GM19438 (cell line): ENCODE results near the gene SINHCAF.

ENCODE experiments used
- ATAC-seq: cut with Tn5 transposase; IDR thresholded peaks from one replicate; pipeline ENCODE4 v1.9.1; 2021; ENCODE audit warnings: low read depth; ENCODE audit not compliant: unreplicated experiment

Gene SINHCAF

DNA sequence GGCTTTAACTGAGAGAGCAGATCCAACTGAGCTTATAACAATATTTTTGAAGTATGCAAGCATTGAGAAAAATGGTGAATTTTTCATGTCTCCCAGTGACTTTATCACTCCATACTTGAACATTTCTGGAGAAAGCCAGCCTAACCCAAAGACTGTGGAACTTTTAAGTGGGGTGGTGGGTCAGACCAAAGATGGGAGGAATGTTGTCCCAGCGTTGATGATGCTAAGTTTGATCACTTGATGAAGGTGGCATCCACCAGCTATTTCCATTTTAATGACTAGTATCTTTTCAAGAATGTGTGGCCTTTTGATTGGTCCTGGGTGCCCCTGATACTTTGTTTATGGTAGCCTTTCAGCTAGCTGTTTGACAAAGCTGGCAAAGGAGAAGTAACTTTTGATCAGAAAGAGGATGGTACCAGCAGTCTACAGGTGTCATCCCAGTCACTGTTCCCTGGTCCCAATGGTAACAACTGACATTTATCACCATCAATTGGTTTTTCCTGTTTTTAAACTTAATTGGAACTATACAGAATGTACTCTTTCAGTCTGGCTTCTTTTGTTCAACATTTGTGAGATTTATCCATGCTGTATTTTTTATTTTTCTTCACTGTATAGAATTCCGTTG, 14.2 kb downstream of the SINHCAF start:
- no peak for ATAC-seq

DNA sequence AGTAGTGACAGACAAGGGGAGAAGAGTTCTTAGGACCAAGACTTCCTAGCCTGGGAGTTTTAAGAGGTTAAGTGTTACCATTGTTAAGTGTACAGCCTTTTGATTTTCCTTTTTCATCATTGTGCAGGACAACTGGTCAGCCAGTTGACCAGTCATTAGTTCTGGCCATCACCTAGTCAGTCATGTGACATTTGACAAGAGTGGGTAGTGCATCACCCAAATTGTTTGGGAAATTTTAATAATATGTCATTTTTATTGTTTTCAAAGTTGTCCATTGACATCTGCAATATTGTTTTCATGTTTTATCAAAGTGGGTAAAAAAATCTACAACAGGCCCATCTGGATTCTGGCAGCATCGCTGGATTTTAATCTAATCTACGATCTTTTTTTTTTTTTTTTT, 15.5 kb downstream of the SINHCAF start:
- no peak for ATAC-seq

DNA sequence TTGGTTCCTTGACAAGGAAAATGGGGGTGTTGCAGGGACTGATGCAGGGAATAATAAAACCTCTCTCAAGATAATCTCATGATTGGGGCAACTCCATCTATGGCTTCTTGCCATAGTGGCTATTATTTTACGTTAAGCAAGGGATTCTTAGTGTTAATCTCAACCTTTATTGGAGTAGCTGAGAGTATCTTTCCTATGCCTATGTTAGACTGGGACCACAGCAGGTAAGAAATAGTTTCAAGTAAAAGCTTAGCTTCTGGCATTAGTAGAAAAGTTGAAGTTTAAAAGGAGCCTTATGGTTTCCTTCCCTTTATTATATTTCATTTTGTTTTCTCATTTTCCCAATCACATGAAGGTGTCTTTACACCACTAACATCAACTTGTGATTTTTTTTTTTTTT, 16.7 kb downstream of the SINHCAF start:
- ATAC-seq: no peak

DNA sequence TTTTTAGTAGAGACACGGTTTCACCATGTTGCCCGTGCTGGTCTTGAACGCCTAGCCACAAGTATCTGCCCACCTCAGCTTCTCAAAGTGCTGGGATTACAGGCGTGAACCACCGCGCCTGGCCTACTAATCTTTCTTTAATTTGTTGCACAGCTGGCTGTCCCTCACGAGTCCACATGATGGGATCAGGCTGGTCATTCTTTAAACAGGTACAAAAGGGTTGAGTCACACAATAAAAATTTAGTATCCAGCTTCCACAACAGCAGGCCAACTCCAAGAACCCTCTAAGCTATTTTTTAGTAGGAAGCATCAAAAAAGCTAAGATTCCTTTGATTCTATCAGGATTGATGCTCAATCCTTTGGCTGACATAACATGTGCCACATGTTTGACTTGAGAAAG, 17.8 kb downstream of the SINHCAF start:
- ATAC-seq: no peak

DNA sequence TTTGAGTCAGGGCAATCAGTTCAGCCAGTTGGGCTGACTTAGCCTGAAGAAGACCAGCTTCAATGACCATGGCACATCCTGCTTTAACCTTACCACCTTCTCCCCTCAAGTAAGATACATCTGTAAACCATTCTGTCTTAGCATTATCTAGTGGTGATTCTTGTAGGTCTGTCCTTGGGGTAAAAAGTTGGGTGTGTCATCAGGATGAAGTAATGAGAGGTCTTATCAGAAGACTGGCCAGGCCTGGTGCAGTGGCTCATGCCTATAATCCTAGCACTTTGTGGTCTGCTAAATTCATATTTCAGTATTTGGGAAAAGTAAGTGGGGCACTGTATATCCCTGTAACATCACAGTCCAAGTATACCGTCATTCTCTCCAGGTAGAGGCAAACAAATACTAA, 19.1 kb downstream of the SINHCAF start:
- ATAC-seq: no peak

DNA sequence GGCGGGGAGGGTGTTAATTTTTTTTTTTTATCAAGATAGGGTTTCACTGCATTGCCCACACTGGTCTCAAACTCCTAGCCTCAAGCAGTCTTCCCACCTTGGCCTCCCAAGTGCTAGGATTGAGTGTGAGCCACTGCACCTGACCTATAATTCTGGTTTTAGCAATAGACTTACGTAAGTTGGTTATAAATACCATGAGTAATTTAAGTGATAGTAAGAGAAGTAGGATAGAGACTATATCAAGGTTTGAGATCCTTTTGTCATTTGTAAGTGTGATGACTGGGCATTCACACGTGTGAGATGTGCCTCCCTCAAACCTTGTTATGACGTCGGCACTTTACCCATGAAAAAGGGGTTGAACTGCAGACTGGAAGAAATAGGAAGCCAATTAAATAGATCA, 22.5 kb downstream of the SINHCAF start:
- no peak for ATAC-seq

DNA sequence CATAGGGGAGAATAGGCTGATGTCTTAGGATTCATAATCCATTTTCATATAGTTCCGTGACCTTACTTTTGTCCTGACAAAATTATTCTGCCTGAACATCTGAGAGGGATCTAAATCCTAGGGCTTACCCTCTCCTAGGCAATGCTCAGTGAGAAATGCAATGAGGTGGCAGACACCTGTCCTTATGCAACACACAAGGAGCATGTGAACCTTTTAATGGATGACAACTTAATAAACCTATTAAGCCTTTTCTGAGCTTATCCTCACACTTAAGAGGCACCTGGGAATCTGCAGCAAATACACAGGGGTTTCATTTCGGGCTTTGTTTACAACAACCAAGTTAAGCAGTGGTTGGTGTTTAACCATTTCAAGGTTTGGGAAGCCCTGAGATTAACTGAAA, 24.6 kb downstream of the SINHCAF start:
- no peak for ATAC-seq

DNA sequence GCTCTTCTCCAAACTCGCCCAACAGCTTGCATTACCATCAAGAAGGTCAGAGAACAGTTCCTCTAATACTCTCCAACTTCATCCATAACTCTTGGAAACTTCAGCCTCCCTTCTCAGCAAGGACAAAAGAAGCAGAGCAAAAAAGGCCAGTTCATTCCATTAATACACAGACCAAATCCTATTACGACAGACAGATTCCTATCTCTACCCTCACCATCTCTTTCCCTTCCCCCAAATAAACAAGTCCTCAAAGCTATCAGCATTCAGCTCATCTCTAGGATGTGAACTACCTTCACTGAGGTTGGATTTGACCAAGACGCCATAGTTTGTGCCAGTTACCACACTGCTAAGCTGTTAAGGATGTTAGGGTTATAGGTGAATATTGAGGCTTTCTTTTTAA, 25.2 kb downstream of the SINHCAF start:
- no peak for ATAC-seq

DNA sequence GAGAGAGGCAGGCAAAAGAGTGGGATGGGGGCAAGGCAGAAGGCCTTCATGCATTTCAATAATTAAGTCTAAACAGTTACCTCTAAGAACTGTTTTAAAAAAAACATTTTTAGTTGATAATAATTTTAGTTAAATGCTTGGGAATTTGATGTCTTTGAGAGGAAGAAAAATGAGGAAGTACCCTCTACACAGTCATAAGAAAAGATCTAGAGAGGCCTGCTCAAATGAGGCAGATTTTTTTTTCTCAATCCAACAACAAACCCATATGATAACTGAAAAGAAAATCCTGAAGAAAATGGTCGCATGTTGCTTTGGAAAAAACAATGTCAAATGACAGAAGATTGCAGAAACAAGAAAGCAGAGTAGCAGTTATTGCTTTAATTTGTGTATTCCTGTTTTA, 25.6 kb downstream of the SINHCAF start:
- no peak for ATAC-seq

DNA sequence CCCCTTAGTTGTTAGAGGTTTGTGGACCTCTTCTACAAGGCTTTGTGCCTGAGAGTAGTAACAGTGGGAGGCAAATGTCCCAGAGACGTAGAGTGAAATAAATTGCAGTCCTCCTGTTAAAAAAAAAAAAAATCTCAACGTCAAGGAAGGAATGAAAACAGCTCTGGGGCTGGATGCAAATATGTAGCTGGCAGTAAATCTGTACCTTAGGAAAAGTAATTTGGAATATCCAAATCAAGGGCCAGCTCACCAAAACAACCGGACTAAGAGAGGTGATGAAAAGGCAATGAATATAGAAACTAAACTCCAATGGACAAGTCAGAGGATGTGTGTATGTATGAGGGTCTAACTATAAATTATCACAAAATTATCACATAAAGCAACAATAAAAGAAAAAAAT, 27.0 kb downstream of the SINHCAF start:
- no peak for ATAC-seq

DNA sequence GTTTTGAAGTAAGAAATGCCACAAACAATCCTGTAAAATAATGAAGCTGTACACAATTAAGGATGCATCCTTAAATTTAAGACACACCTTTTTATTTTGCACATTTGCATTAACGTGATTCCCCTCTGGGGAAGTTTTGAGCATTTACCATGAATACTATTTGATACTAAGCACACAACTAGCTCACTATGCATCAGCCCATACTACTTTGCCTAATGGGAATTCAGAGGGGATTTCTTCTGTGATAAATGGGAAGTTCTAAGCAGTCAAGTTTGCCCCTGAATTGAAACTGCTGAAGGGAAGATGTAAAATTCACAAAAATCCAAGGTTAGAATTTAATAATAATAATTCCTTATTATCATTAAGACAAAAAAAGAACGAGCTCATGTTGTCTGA, 27.4 kb downstream of the SINHCAF start:
- no peak for ATAC-seq

DNA sequence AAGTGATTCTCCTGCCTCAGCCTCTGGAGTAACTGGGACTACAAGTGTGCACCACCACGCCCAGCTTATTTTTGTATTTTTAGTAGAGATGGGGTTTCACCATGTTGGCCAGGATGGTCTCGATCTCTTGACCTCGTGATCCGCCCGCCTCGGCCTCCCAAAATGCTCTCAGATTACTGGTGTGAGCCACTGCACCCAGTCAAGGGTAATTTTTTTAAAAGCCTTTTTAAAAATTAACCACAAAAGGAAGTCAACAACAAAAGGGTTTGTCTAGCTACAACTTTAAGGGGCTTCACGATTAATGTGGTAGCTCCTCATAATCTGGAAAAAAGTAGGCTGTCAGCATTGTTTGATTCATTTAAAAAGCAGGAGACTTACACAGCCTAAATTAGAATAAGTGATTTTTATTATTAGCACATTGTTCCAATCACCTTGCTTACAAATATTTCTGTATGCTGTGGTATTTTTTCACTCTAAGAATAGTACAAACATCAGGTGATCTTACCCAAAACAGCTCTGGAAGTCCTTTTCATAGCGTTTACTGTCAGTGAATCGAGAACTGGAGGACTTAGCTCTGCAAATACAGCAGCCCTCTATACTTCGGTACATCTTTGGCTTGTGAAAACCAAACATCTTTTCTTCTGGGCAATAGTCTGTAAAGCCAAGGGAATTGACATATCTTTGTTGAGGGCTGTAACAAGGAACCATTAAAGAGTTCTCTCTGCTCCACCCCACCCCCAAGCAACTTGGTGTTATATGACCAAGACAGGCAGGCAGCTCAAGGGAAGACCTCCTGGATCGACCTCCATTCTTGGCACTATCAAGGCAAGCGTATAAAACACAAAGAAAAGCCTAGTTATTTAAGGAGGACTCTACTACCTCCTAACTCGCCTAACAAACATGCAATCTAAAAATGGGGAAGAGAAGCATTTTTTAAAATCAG, 28.1 kb downstream of the SINHCAF start:
- ATAC-seq: peak; percentile 56

DNA sequence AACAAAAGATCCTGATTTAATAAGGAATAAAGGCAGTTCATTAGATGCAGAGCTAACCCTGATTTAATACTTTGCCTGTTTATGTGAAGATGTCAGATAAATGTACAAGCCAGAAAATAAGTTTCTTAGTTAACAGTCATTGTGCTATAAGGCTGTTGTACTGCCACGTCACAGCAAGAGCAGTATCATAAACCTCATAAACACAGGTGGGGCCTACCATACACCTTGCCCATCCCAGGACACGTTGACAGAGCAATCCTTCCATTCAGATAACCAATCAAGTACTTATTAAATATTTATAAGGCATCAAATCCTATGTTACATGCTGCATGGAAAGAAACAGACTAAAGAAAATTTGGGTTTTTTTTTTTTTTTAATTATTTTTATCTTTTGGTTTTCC, 36.5 kb downstream of the SINHCAF start:
- no peak for ATAC-seq

DNA sequence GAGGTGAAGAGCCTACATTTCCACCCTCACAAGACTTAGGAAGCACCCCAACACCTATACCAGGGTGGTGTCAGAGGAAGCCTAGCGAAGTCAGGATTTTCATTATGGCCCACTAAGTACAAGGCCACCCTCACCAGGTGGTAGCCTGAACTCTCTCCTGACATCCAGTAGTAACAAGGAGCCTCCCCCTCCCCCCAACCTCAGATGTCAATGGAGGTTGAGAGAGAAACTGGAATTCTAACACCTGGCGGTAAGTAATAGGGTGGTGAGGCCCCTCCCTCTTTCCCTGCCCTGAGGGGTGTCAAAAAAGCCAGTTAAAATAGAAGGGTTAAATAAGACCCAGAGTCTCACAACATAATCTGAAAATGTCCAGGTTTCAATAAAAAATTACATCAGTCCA, 37.6 kb downstream of the SINHCAF start:
- no peak for ATAC-seq

DNA sequence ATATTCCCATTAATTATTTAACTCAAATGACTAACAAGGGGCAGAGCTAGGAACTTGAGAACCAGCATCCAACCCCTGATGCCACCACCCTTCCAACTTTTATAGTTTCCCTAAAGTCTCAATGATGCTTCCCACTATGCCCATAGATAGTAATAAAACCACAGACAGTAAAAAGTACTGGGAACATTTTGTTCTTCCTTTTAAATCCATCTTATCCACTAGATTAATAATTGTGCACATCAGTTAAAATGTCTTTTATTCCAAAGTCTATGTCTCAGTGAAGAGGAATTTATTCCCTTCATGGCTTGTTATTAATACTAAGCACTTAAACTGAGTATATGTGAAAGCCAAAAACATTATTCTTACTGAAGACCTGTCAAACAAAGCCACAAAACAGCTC, 45.8 kb downstream of the SINHCAF start:
- no peak for ATAC-seq

DNA sequence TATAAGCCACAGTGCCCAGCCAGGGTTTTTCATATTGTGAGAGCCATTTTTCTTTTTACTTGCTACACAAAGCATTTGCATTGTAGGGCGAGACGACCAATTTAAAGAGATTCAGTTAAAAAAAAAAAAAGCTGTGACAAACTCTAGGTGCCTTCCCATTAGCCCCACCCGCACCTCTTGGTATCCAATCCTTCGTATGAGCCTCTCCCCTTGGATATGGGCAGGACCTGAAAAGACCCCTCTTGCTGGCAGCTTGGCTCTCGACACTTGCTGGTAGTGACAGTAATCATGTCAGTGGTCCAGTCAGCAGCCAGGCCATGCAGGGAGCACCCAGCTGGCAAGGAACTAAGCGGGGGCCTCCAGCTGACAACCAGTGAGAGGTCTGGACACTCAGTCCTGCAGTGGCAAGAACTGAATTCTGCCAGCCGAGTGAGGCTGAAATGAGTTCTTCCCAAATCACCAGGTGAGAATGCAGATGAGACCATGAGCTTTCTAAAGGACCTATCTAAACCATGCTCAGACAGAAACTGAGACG, 46.5 kb downstream of the SINHCAF start:
- no peak for ATAC-seq

DNA sequence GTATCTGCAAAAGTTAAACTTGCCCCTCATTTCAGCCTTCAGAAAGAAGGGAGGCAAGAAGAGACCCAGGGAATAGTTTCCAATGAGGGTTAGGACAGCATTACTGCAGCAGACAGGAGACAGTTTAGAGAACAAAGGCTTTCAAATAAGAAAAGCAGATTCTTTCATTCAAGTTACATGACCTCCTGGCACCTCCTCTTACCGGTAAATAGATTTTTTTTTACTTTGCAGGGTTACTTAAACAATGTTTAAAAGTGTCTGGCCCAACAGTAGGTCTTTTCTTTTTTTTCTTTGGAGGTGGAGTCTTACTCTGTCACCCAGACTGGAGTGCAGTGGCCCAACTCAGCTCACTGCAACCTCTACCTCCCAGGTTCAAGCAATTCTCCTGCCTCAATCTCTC, 47.1 kb downstream of the SINHCAF start:
- no peak for ATAC-seq

DNA sequence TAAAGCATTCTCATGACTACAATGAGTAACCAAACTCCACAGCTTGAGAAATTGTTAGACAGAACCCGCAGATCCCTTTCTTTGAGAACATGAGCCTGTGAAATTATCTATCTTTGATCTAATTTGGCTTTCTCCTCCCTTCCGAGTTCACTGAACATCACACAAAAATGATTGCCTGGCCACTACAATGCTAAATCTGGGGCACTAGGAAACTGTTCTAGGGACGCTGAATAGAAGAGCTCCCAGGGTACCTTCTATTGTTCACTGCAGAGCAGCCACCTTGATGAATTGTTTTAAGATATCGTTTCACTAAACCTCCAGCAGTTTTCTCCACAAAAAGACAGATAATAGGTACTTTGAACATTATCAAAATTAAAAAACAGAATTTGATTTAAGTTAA, 47.5 kb downstream of the SINHCAF start:
- ATAC-seq: no peak

DNA sequence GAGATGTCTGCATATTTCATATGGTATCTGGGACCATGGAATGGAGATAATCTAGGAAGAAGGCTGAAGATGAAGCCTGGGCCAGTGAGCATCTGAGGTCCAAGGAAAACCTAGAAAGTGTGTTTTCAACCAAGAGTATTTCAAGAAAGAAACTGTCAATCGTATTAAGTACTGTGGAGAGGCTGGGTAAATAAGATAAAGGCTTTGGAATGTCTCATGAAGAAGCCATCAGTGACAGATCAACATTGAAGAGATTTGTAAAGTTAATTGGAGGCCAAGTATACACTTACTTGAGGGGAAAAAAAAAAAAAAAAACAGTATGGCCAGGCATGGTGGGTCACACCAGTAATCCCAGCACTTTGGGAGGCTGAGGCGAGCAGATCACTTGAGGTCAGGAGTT, 48.9 kb downstream of the SINHCAF start:
- ATAC-seq: no peak

DNA sequence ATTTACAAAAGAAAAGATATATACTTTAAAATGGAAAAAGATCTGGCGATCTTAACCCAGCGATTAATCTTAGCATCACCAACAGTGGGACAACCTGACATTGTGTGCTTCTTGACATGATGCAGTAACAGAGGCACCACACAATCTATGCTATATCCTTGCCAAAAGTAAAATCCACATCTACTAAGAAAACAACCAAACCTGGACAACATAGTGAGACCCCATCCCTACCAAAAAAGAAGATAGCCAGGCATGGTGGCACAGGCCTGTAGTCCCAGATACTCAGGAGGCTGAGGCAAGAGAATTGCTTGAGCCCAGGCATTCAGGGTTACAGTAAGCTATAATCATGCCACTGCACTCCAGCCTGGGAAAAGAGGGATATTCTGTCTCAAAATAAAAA, 50.5 kb downstream of the SINHCAF start:
- no peak for ATAC-seq

DNA sequence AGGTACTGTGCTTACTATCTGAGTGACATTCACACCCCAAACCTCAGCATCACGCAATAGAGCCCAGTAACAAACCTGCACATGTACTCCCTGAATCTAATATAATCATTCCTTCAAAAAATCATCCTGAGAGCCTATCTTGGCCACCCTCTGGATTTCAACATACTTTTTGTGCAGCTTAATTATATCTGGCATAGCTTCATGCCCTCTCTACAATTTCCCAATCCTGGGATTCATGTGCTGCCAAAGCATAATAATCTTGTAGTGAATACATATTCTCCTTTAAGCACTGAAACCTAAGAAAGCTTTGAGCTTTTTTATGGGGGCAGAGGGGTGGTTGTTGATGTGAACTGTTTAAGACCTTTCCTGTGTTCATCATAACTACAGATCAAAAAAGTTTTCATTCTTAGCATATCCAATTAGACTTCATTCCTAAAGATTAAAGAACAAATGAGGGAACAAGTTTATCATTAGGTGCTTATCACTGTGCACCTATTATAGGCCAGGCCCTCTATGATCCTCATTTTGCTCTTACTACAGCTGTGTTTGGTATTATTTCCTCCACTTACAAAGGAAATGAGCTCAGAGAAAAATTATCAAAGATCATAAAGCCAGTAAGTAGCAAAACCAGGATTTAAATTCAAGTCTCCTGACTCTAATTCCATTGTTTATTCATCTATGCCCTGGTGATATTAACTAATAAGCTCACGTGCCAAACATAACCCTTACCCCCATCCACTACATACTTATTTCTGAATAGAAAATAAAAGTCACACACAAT, 51.2 kb downstream of the SINHCAF start:
- ATAC-seq: no peak
